ENCODE data around the gene ADAMTS17. TPM values are rescaled to one million over a fixed set of nuclear protein-coding genes. Genes with fewer than 3 reads are reported as not detected.

The ADAMTS17 gene
- total and polyA plus RNA-seq, 2 experiments from 2014 or later: 0.69 to 3.3 TPM

DNA sequence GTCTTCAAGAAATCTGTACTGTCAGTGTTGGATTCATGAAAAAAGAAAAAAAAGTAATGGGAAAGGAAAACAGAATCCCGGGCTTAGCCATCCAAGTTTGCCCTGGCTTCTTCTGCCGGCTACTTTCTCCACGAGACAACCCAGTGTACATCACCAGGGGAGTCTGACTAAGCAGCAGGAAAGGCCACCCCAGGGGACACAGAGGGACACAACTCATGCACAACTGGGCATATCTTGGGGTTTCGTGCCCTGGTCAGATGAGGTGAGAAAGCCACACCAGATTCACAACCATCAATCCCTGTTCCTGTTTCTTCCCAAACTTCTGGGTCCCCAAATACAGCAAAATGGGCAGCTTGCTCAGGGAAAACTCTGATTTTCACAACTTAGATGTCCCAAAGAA is 33.2 kb downstream of the ADAMTS17 start:
- Histone ChIP-seq H3K36me3 (no peaks in the 10 kb centered on the region), H3K4me1 (ENCODE audit: low read depth) (no peaks in the 10 kb centered on the region), H3K27ac (no peak overlapping the region), H3K4me3 (no peak overlapping the region), H3K27me3 (no peaks in the 10 kb centered on the region), H3K9me3 (ENCODE audit: low read depth) (no peaks in the 10 kb centered on the region)
- TF ChIP-seq, protein P1, sequence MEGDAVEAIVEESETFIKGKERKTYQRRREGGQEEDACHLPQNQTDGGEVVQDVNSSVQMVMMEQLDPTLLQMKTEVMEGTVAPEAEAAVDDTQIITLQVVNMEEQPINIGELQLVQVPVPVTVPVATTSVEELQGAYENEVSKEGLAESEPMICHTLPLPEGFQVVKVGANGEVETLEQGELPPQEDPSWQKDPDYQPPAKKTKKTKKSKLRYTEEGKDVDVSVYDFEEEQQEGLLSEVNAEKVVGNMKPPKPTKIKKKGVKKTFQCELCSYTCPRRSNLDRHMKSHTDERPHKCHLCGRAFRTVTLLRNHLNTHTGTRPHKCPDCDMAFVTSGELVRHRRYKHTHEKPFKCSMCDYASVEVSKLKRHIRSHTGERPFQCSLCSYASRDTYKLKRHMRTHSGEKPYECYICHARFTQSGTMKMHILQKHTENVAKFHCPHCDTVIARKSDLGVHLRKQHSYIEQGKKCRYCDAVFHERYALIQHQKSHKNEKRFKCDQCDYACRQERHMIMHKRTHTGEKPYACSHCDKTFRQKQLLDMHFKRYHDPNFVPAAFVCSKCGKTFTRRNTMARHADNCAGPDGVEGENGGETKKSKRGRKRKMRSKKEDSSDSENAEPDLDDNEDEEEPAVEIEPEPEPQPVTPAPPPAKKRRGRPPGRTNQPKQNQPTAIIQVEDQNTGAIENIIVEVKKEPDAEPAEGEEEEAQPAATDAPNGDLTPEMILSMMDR (IDR thresholded peaks at IDR 0.05; ENCODE audit: low read depth, low read length): no peak
- no peak for DNase-seq (ENCODE audit: low read depth in 1 of 2, low spot score in 1 of 2)

GRCh38 chr15:100308213-100308600 is 33.6 kb downstream of the ADAMTS17 start:
- H3K4me3 ChIP-seq: no peak overlapping the region
- TF ChIP-seq, protein P1 (IDR thresholded peaks at IDR 0.05; ENCODE audit: low read depth, low read length): no peak
- no peaks in the 10 kb centered on the region for H3K27me3 ChIP-seq
- H3K27ac ChIP-seq: no peak overlapping the region
- H3K4me1 ChIP-seq (ENCODE audit: low read depth): no peaks in the 10 kb centered on the region
- no peaks in the 10 kb centered on the region for H3K36me3 ChIP-seq
- H3K9me3 ChIP-seq (ENCODE audit: low read depth): no peaks in the 10 kb centered on the region
- DNase-seq (ENCODE audit: low read depth in 1 of 2, low spot score in 1 of 2): peak in 1 of 2 donors; percentile 60

- no peaks in the 10 kb centered on the region for H3K27me3 ChIP-seq
- no peak overlapping the region for H3K27ac ChIP-seq
- H3K9me3 ChIP-seq (ENCODE audit: low read depth): no peaks in the 10 kb centered on the region
- H3K36me3 ChIP-seq: no peaks in the 10 kb centered on the region
- DNase-seq (ENCODE audit: low read depth in 1 of 2, low spot score in 1 of 2): no peak
- H3K4me3 ChIP-seq: no peak overlapping the region
- TF ChIP-seq, protein P1 (IDR thresholded peaks at IDR 0.05; ENCODE audit: low read depth, low read length): no peak
- no peaks in the 10 kb centered on the region for H3K4me1 ChIP-seq (ENCODE audit: low read depth)
Observed at GRCh38 chr15:100307241-100308212, 34.2 kb downstream of the ADAMTS17 start.

- Histone ChIP-seq H3K9me3 (ENCODE audit: low read depth) (no peaks in the 10 kb centered on the region), H3K27me3 (no peaks in the 10 kb centered on the region), H3K4me3 (no peak overlapping the region), H3K36me3 (no peaks in the 10 kb centered on the region), H3K4me1 (ENCODE audit: low read depth) (no peaks in the 10 kb centered on the region), H3K27ac (no peak overlapping the region)
- TF ChIP-seq, protein P1 (IDR thresholded peaks at IDR 0.05; ENCODE audit: low read depth, low read length): no peak
- DNase-seq (ENCODE audit: low read depth in 1 of 2, low spot score in 1 of 2): no peak
Observed at GRCh38 chr15:100306098-100306497, 35.7 kb downstream of the ADAMTS17 start.

DNA sequence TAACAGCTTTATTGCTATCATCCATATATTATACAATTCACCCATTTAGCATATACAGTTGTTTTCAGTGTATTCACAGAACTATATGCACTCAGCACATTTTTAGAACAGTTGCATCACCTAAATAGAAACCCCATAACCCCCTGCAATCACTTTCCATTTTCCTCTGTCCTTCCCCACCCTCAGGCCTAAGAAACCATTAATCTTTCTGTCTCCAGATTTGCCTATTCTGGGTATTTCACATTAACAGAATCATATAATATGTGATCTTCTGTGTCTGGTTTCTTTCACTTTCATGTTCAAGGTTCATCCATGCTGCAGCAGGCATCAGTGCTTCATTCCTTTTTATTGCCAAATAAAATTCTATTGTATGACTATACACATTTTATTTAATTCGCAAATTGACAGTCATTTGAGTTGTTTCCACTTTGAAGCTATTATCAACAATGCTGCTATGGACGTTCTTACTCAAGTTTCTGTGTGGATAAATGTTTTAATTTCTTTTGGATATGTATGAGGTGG is 39.8 kb downstream of the ADAMTS17 start:
- Histone ChIP-seq H3K27me3 (no peaks in the 10 kb centered on the region), H3K4me1 (ENCODE audit: low read depth) (no peaks in the 10 kb centered on the region), H3K36me3 (no peaks in the 10 kb centered on the region), H3K9me3 (ENCODE audit: low read depth) (no peaks in the 10 kb centered on the region), H3K4me3 (no peak overlapping the region), H3K27ac (no peak overlapping the region)
- TF ChIP-seq, protein P1 (IDR thresholded peaks at IDR 0.05; ENCODE audit: low read depth, low read length): no peak
- DNase-seq (ENCODE audit: low read depth in 1 of 2, low spot score in 1 of 2): no peak
